ENCODE measurements around the gene FAM222B. TPM values are rescaled to one million over a fixed set of nuclear protein-coding genes. Genes with fewer than 3 reads are reported as not detected.
"Not testable (repeated sequence)": the region's sequence is repeated elsewhere in the genome, so short reads cannot be mapped to it uniquely, and the experiment has no call there.

Gene FAM222B
- total RNA-seq, 1 experiment from 2014 or later = 4.8 TPM

DNA sequence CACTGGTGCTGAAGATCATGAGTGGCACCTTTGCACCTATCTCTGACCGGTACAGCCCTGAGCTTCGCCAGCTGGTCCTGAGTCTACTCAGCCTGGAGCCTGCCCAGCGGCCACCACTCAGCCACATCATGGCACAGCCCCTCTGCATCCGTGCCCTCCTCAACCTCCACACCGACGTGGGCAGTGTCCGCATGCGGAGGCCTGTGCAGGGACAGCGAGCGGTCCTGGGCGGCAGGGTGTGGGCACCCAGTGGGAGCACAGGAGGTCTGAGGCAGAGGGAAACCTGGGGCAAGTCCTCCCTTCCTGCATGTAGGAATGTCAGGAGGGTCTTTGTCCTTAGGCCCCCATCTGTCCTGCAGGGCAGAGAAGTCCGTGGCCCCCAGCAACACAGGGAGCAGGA is 105.3 kb downstream of the FAM222B start:
- H3K9me3 ChIP-seq (ENCODE audit: low read length) = no peaks in the 10 kb centered on the region
- TF ChIP-seq EZH2 (IDR thresholded peaks at IDR 0.05; ENCODE audit: low read length, unreplicated experiment) (no peak), EZH2phosphoT487 (IDR thresholded peaks at IDR 0.05; ENCODE audit: borderline replicate concordance, low read length) (no peak)
- TF ChIP-seq, protein P1, sequence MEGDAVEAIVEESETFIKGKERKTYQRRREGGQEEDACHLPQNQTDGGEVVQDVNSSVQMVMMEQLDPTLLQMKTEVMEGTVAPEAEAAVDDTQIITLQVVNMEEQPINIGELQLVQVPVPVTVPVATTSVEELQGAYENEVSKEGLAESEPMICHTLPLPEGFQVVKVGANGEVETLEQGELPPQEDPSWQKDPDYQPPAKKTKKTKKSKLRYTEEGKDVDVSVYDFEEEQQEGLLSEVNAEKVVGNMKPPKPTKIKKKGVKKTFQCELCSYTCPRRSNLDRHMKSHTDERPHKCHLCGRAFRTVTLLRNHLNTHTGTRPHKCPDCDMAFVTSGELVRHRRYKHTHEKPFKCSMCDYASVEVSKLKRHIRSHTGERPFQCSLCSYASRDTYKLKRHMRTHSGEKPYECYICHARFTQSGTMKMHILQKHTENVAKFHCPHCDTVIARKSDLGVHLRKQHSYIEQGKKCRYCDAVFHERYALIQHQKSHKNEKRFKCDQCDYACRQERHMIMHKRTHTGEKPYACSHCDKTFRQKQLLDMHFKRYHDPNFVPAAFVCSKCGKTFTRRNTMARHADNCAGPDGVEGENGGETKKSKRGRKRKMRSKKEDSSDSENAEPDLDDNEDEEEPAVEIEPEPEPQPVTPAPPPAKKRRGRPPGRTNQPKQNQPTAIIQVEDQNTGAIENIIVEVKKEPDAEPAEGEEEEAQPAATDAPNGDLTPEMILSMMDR (conservative IDR thresholded peaks at IDR 0.05; ENCODE audit: low read depth, low read length) = no peak
- H3K9me2 ChIP-seq (replicated peaks; ENCODE audit: low read length) = no peaks in the 10 kb centered on the region
- H3K4me2 ChIP-seq (ENCODE audit: low read length) = no peak overlapping the region
- no TSS peak for BruUV-seq (replicated peaks)
- ChIA-PET POLR2A (ENCODE audit: unreplicated experiment) (no interaction called here), CTCF (no interaction called here)
- H3K4me1 ChIP-seq (ENCODE audit: insufficient read depth, low read length) = peaks cover 9% of the 10 kb centered on the region; the same call in 1 of the 2 replicates
- H3F3A ChIP-seq (ENCODE audit: low read length, unreplicated experiment) = no peaks in the 10 kb centered on the region
- no peak for ATAC-seq
- no peak overlapping the region for H3K9ac ChIP-seq (ENCODE audit: low read length)
- intact Hi-C loops (cut with micrococcal nuclease) = no loop called here
- no peaks in the 10 kb centered on the region for H3K79me2 ChIP-seq (ENCODE audit: low read length)
- H3K4me3 ChIP-seq (ENCODE audit: low read length) = no peak overlapping the region
- H3K27me3 ChIP-seq (ENCODE audit: low read length) = no peaks in the 10 kb centered on the region
- H3K36me3 ChIP-seq (ENCODE audit: low read depth, low read length) = no peaks in the 10 kb centered on the region
- H3K27ac ChIP-seq (ENCODE audit: low read length) = no peak overlapping the region
- H2AFZ ChIP-seq (ENCODE audit: low read length) = no peak overlapping the region
- no peak for DNase-seq
- H4K20me1 ChIP-seq (ENCODE audit: low read length) = no peaks in the 10 kb centered on the region

DNA sequence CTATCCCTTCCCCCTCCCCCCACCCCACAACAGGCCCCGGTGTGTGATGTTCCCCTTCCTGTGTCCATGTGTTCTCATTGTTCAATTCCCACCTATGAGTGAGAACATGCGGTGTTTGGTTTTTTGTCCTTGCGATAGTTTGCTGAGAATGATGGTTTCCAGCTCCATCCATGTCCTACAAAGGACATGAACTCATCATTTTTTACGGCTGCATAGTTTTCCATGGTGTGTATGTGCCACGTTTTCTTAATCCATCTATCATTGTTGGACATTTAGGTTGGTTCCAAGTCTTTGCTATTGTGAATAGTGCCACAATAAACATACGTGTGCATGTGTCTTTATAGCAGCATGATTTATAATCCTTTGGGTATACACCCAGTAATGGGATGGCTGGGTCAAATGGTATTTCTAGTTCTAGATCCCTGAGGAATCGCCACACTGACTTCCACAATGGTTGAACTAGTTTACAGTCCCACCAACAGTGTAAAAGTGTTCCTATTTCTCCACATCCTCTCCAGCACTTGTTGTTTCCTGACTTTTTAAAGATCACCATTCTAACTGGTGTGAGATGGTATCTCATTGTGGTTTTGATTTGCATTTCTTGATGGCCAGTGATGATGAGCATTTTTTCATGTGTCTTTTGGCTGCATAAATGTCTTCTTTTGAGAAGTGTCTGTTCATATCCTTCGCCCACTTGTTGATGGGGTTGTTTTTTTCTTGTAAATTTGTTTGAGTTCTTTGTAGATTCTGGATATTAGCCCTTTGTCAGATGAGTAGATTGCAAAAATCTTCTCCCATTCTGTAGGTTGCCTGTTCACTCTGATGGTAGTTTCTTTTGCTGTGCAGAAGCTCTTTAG is 106.4 kb downstream of the FAM222B start:
- intact Hi-C loops (cut with micrococcal nuclease) = not testable (repeated sequence)

DNA sequence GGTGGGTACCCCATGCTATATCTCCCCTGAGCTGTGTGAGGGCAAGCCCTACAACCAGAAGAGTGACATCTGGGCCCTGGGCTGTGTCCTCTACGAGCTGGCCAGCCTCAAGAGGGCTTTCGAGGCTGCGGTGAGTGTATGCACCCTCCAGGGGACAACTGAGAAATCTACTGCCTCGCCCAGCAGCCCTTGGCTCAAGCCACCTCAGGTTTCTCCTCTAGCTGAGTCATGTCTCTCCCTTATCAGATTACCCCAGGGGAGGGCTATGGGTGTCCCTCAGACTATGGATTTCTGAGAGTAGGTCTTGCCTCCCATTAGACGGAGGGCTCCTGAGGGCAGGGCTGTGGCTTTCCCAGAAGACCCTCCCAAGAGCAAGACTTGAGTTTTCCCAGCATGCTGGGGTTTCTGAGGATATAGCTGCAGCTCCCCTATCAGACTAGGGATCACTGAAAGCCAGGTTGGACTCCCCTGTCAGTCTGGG is 107.3 kb downstream of the FAM222B start:
- BruUV-seq (replicated peaks) = no TSS peak
- Histone ChIP-seq H3K4me3 (ENCODE audit: low read length) (no peak overlapping the region), H3K9me2 (replicated peaks; ENCODE audit: low read length) (no peaks in the 10 kb centered on the region), H3K9me3 (ENCODE audit: low read length) (no peaks in the 10 kb centered on the region), H3K27ac (ENCODE audit: low read length) (peak overlapping the region; percentile 32; the same call in 1 of the 2 replicates), H3K4me2 (ENCODE audit: low read length) (peak overlapping the region; percentile 46), H3K79me2 (ENCODE audit: low read length) (no peaks in the 10 kb centered on the region), H2AFZ (ENCODE audit: low read length) (no peak overlapping the region), H3K9ac (ENCODE audit: low read length) (no peak overlapping the region), H3K4me1 (ENCODE audit: insufficient read depth, low read length) (peaks cover 9% of the 10 kb centered on the region; the same call in 1 of the 2 replicates), H3K27me3 (ENCODE audit: low read length) (no peaks in the 10 kb centered on the region), H4K20me1 (ENCODE audit: low read length) (no peaks in the 10 kb centered on the region), H3F3A (ENCODE audit: low read length, unreplicated experiment) (no peaks in the 10 kb centered on the region), H3K36me3 (ENCODE audit: low read depth, low read length) (no peaks in the 10 kb centered on the region)
- ATAC-seq (peak; percentile 88), DNase-seq (peak; percentile 57)
- intact Hi-C loops (cut with micrococcal nuclease) = no loop called here
- TF ChIP-seq EZH2phosphoT487 (IDR thresholded peaks at IDR 0.05; ENCODE audit: borderline replicate concordance, low read length) = no peak
- TF ChIP-seq, protein P1 (conservative IDR thresholded peaks at IDR 0.05; ENCODE audit: low read depth, low read length) = no peak
- no peak for TF ChIP-seq EZH2 (IDR thresholded peaks at IDR 0.05; ENCODE audit: low read length, unreplicated experiment)
- POLR2A ChIA-PET (ENCODE audit: unreplicated experiment) = interaction anchor here (0.5 kb wide), 1 partner anchor 24 kb away, joined by 6 read pairs; the partner anchor contains the start of gene PROCA1
- CTCF ChIA-PET = interaction anchor here (1.5 kb wide), 1 partner anchor 9 kb away, joined by 5 read pairs; the partner anchor contains the start of gene TLCD1

More for the DNA sequence above, 106.4 kb downstream of the FAM222B start:
- DNase-seq; BruUV-seq (replicated peaks); H3K9me2 ChIP-seq (replicated peaks; ENCODE audit: low read length); H3K4me2 ChIP-seq (ENCODE audit: low read length); H3K9me3 ChIP-seq (ENCODE audit: low read length); H3K4me3 ChIP-seq (ENCODE audit: low read length); H3K27ac ChIP-seq (ENCODE audit: low read length); H3K79me2 ChIP-seq (ENCODE audit: low read length); H3K4me1 ChIP-seq (ENCODE audit: insufficient read depth, low read length); H3K36me3 ChIP-seq (ENCODE audit: low read depth, low read length); H4K20me1 ChIP-seq (ENCODE audit: low read length); ATAC-seq; H3F3A ChIP-seq (ENCODE audit: low read length, unreplicated experiment); H3K9ac ChIP-seq (ENCODE audit: low read length); POLR2A ChIA-PET (ENCODE audit: unreplicated experiment); H2AFZ ChIP-seq (ENCODE audit: low read length); H3K27me3 ChIP-seq (ENCODE audit: low read length): not testable (repeated sequence)
- CTCF ChIA-PET = interaction anchor here (1.5 kb wide), 1 partner anchor 9 kb away, joined by 5 read pairs; the partner anchor contains the start of gene TLCD1

Data from PC-3 (cell line).